BJ (cell line): ENCODE data around the gene KIF26B. TPM values are rescaled to one million over a fixed set of nuclear protein-coding genes. Genes with fewer than 3 reads are reported as not detected.

ENCODE experiments used
- CTCF ChIA-PET: fragments of 350-600 bp; formaldehyde crosslinking; extraction: SDS; loops from one replicate; lab custom pipeline; 2021; ENCODE audit warnings: antibody characterized with exemption, inconsistent platforms; lab: Yijun Ruan, JAX
- POLR2A ChIA-PET: fragments of 300-600 bp; sonication (Branson Sonifier 250); formaldehyde crosslinking; extraction: SDS; loops from one replicate; lab custom pipeline; 2021; ENCODE audit warnings: antibody characterized with exemption; lab: Charles Lee
- DNase-seq: peaks from one replicate; pipeline ENCODE4 v3.0.0-alpha.2; 2011; ENCODE audit warnings: low read depth
- H3K27me3 ChIP-seq: 2 replicates; pipeline ENCODE4 v1.6.0; 2011; ENCODE audit warnings: low read length; ENCODE audit not compliant: control insufficient read depth, insufficient read depth
- H3K36me3 ChIP-seq: 2 replicates; pipeline ENCODE4 v1.5.1; 2011; ENCODE audit warnings: low read length; ENCODE audit not compliant: control insufficient read depth, insufficient read depth
- H3K4me3 ChIP-seq: 2 replicates; pipeline ENCODE4 v1.5.1; 2011; ENCODE audit warnings: low read depth, mild to moderate bottlenecking, control low read depth, low read length
- CTCF ChIP-seq: IDR thresholded peaks from 2 replicates; pipeline ENCODE4 v1.5.1; 2011; ENCODE audit warnings: low read depth, mild to moderate bottlenecking, control low read depth, inconsistent platforms, low read length, moderate library complexity; ENCODE audit not compliant: insufficient read depth
- polyA plus RNA-seq: library from polyadenylated mRNA; depleted of rRNA; stranded (reverse); fragments of >200 nt; gene quantifications from 2 replicates; pipeline ENCODE4 v1.2.3, GENCODE V29; 2011
- small RNA-seq: library from RNA; depleted of rRNA; stranded (forward); fragments of <200 nt; gene quantifications from one replicate; pipeline ENCODE3, GENCODE V24; 2012; ENCODE audit warnings: low replicate concordance, low read depth; ENCODE audit not compliant: insufficient read length

Gene KIF26B
- polyA plus RNA-seq, 1 experiment: 2.8 TPM

GRCh38 chr1:245751726-245752470 lies 597.1 kb downstream of the KIF26B start:
- no peak for DNase-seq
- ChIA-PET POLR2A (interaction anchor here (0.8 kb wide), 1 partner anchor 218 kb away, joined by 3 read pairs; no protein-coding TSS in a partner anchor), CTCF (interaction anchor here (0.8 to 1.1 kb wide), 2 partner anchors 27 to 40 kb away, joined by 3 to 4 read pairs; no protein-coding TSS in a partner anchor)
- no peak for TF ChIP-seq CTCF
- H3K36me3 ChIP-seq: no peaks in the 10 kb centered on the region
- H3K27me3 ChIP-seq: no peaks in the 10 kb centered on the region
- H3K4me3 ChIP-seq: no peak overlapping the region

- H3K27me3 ChIP-seq: no peaks in the 10 kb centered on the region
- DNase-seq: no peak
- H3K4me3 ChIP-seq: no peak overlapping the region
- CTCF ChIA-PET: no interaction called here
- H3K36me3 ChIP-seq: no peaks in the 10 kb centered on the region
- no peak for TF ChIP-seq CTCF
- POLR2A ChIA-PET: no interaction called here
Measured at GRCh38 chr1:245752561-245752960, 597.8 kb downstream of the KIF26B start.

- POLR2A ChIA-PET: no interaction called here
- CTCF ChIA-PET: interaction anchor here (0.6 kb wide), 1 partner anchor 371 kb away, joined by 4 read pairs; no protein-coding TSS in a partner anchor
- Histone ChIP-seq H3K27me3 (no peaks in the 10 kb centered on the region), H3K36me3 (no peaks in the 10 kb centered on the region), H3K4me3 (no peak overlapping the region)
- TF ChIP-seq CTCF: no peak
- no peak for DNase-seq
Measured at GRCh38 chr1:245753807-245754206, 599.0 kb downstream of the KIF26B start.

GRCh38 chr1:245754463-245754961 lies 599.7 kb downstream of the KIF26B start:
- Histone ChIP-seq H3K36me3 (no peaks in the 10 kb centered on the region), H3K27me3 (no peaks in the 10 kb centered on the region), H3K4me3 (no peak overlapping the region)
- CTCF ChIA-PET: interaction anchor here (0.7 to 1.1 kb wide), 2 partner anchors 10 to 32 kb away, joined by 3 to 4 read pairs; no protein-coding TSS in a partner anchor
- DNase-seq: no peak
- TF ChIP-seq CTCF: no peak
- POLR2A ChIA-PET: no interaction called here

Small RNA genes within 50 kb of the gene (small RNA-seq; reads per million reads assigned to genes)
- gene DNAJC19P8: not detected
- gene RNU1-132P: not detected
